SJSA1 (cell line): ENCODE results near the gene PLBD1. TPM values are rescaled to one million over a fixed set of nuclear protein-coding genes. Genes with fewer than 3 reads are reported as not detected.

ENCODE experiments used
- DNase-seq, 2 experiments: peaks; one replicate each; pipeline ENCODE4 v3.0.0-alpha.2; 2015 to 2020; ENCODE audit warnings: low spot score in 2 of 2, low read depth in 1 of 2
- H3K27ac ChIP-seq: fragments of 250-450 bp; sonication (Bioruptor Pico); 2 replicates; pipeline ENCODE4 v1.5.1; 2020; ENCODE audit warnings: mild to moderate bottlenecking, moderate library complexity
- H3K27me3 ChIP-seq: fragments of 250-450 bp; sonication (Bioruptor Pico); replicated peaks from 2 replicates; pipeline ENCODE4 v1.5.1; 2020; ENCODE audit warnings: mild to moderate bottlenecking, moderate library complexity
- H3K36me3 ChIP-seq: fragments of 250-450 bp; sonication (Bioruptor Pico); 2 replicates; pipeline ENCODE4 v1.5.1; 2020; ENCODE audit warnings: mild to moderate bottlenecking
- H3K4me1 ChIP-seq: fragments of 250-450 bp; sonication (Bioruptor Pico); replicated peaks from 2 replicates; pipeline ENCODE4 v1.6.1; 2021; ENCODE audit warnings: mild to moderate bottlenecking
- H3K4me3 ChIP-seq: fragments of 250-450 bp; sonication (Bioruptor Pico); 2 replicates; pipeline ENCODE4 v1.5.1; 2020; ENCODE audit warnings: mild to moderate bottlenecking
- H3K9me3 ChIP-seq: fragments of 250-450 bp; sonication (Bioruptor Pico); replicated peaks from 2 replicates; pipeline ENCODE4 v1.5.1; 2020; ENCODE audit warnings: mild to moderate bottlenecking
- total RNA-seq: library from RNA; depleted of rRNA; stranded (reverse); fragments of >200 nt; shearing (Covaris generic); gene quantifications from 2 replicates; pipeline ENCODE4 v1.2.3, GENCODE V29; 2014

PLBD1 gene
- total RNA-seq, 1 experiment from 2014 or later = not detected

GRCh38 chr12:14557966-14558365, 9.7 kb downstream of the PLBD1 start:
- no peaks in the 10 kb centered on the region for H3K27me3 ChIP-seq
- no peak overlapping the region for H3K4me3 ChIP-seq
- no peaks in the 10 kb centered on the region for H3K4me1 ChIP-seq
- H3K27ac ChIP-seq = no peak overlapping the region
- DNase-seq = no peak
- H3K36me3 ChIP-seq = no peaks in the 10 kb centered on the region
- H3K9me3 ChIP-seq = no peaks in the 10 kb centered on the region; the same call in 1 of the 2 replicates

- Histone ChIP-seq H3K36me3 (no peaks in the 10 kb centered on the region), H3K27ac (no peak overlapping the region), H3K27me3 (no peaks in the 10 kb centered on the region), H3K4me1 (no peaks in the 10 kb centered on the region), H3K4me3 (no peak overlapping the region), H3K9me3 (no peaks in the 10 kb centered on the region; the same call in 1 of the 2 replicates)
- no peak for DNase-seq
Observed at GRCh38 chr12:14554281-14555007, 13.2 kb downstream of the PLBD1 start.

- H3K27ac ChIP-seq = no peak overlapping the region
- H3K4me3 ChIP-seq = no peak overlapping the region
- H3K9me3 ChIP-seq = no peaks in the 10 kb centered on the region
- no peak for DNase-seq
- H3K4me1 ChIP-seq = no peaks in the 10 kb centered on the region
- no peaks in the 10 kb centered on the region for H3K27me3 ChIP-seq
- no peaks in the 10 kb centered on the region for H3K36me3 ChIP-seq
Observed at GRCh38 chr12:14548609-14549008, 19.1 kb downstream of the PLBD1 start.

GRCh38 chr12:14547571-14547970, 20.1 kb downstream of the PLBD1 start:
- no peak for DNase-seq
- Histone ChIP-seq H3K27ac (no peak overlapping the region), H3K36me3 (no peaks in the 10 kb centered on the region), H3K9me3 (no peaks in the 10 kb centered on the region), H3K27me3 (no peaks in the 10 kb centered on the region), H3K4me1 (no peaks in the 10 kb centered on the region), H3K4me3 (no peak overlapping the region)

- no peak for DNase-seq
- H3K36me3 ChIP-seq = no peaks in the 10 kb centered on the region
- H3K9me3 ChIP-seq = no peaks in the 10 kb centered on the region
- no peak overlapping the region for H3K27ac ChIP-seq
- H3K27me3 ChIP-seq = no peaks in the 10 kb centered on the region
- no peak overlapping the region for H3K4me3 ChIP-seq
- no peaks in the 10 kb centered on the region for H3K4me1 ChIP-seq
Observed at GRCh38 chr12:14545144-14546124, 22.2 kb downstream of the PLBD1 start.

- Histone ChIP-seq H3K4me1 (no peaks in the 10 kb centered on the region), H3K4me3 (no peak overlapping the region), H3K27me3 (no peaks in the 10 kb centered on the region), H3K9me3 (no peaks in the 10 kb centered on the region), H3K27ac (no peak overlapping the region), H3K36me3 (no peaks in the 10 kb centered on the region)
- DNase-seq = no peak
Observed at GRCh38 chr12:14540801-14541462, 26.8 kb downstream of the PLBD1 start.

- no peak overlapping the region for H3K27ac ChIP-seq
- H3K9me3 ChIP-seq = no peaks in the 10 kb centered on the region
- no peaks in the 10 kb centered on the region for H3K27me3 ChIP-seq
- no peak for DNase-seq
- H3K4me3 ChIP-seq = no peak overlapping the region
- H3K36me3 ChIP-seq = no peaks in the 10 kb centered on the region
- no peaks in the 10 kb centered on the region for H3K4me1 ChIP-seq
Observed at GRCh38 chr12:14537088-14537487, 30.6 kb downstream of the PLBD1 start.

- H3K36me3 ChIP-seq = no peaks in the 10 kb centered on the region
- H3K27me3 ChIP-seq = no peaks in the 10 kb centered on the region
- no peaks in the 10 kb centered on the region for H3K4me1 ChIP-seq
- no peaks in the 10 kb centered on the region for H3K9me3 ChIP-seq
- H3K4me3 ChIP-seq = no peak overlapping the region
- no peak overlapping the region for H3K27ac ChIP-seq
- no peak for DNase-seq
Observed at GRCh38 chr12:14532152-14532551, 35.5 kb downstream of the PLBD1 start.

- Histone ChIP-seq H3K9me3 (peaks cover 2% of the 10 kb centered on the region; the same call in 1 of the 2 replicates), H3K27me3 (no peaks in the 10 kb centered on the region), H3K36me3 (no peaks in the 10 kb centered on the region), H3K4me3 (no peak overlapping the region), H3K4me1 (no peaks in the 10 kb centered on the region), H3K27ac (no peak overlapping the region)
- no peak for DNase-seq
Observed at GRCh38 chr12:14525964-14526363, 41.7 kb downstream of the PLBD1 start.

- H3K36me3 ChIP-seq = no peaks in the 10 kb centered on the region
- H3K9me3 ChIP-seq = peaks cover 2% of the 10 kb centered on the region; the same call in 1 of the 2 replicates
- no peaks in the 10 kb centered on the region for H3K4me1 ChIP-seq
- DNase-seq = no peak
- no peaks in the 10 kb centered on the region for H3K27me3 ChIP-seq
- H3K4me3 ChIP-seq = no peak overlapping the region
- no peak overlapping the region for H3K27ac ChIP-seq
Observed at GRCh38 chr12:14521822-14522221, 45.9 kb downstream of the PLBD1 start.

GRCh38 chr12:14514946-14515345, 52.7 kb downstream of the PLBD1 start:
- H3K27ac ChIP-seq = no peak overlapping the region
- no peaks in the 10 kb centered on the region for H3K27me3 ChIP-seq
- H3K4me1 ChIP-seq = no peaks in the 10 kb centered on the region
- no peaks in the 10 kb centered on the region for H3K36me3 ChIP-seq
- no peak overlapping the region for H3K4me3 ChIP-seq
- no peak for DNase-seq
- H3K9me3 ChIP-seq = no peaks in the 10 kb centered on the region

- Histone ChIP-seq H3K9me3 (no peaks in the 10 kb centered on the region), H3K27me3 (no peaks in the 10 kb centered on the region), H3K36me3 (no peaks in the 10 kb centered on the region), H3K4me1 (no peaks in the 10 kb centered on the region), H3K4me3 (no peak overlapping the region), H3K27ac (no peak overlapping the region)
- DNase-seq = no peak
Observed at GRCh38 chr12:14514154-14514842, 53.4 kb downstream of the PLBD1 start.

GRCh38 chr12:14510574-14510973, 57.1 kb downstream of the PLBD1 start:
- DNase-seq = no peak
- Histone ChIP-seq H3K4me3 (no peak overlapping the region), H3K4me1 (no peaks in the 10 kb centered on the region), H3K9me3 (no peaks in the 10 kb centered on the region), H3K27ac (no peak overlapping the region), H3K36me3 (no peaks in the 10 kb centered on the region), H3K27me3 (no peaks in the 10 kb centered on the region)
